Amniotic epithelial cell (primary cell): ENCODE measurements around the gene FAM32A.

Source experiments
- DNase-seq: peaks from one replicate; pipeline ENCODE4 v3.0.0-alpha.2; 2010; ENCODE audit warnings: low read depth

FAM32A gene

DNA sequence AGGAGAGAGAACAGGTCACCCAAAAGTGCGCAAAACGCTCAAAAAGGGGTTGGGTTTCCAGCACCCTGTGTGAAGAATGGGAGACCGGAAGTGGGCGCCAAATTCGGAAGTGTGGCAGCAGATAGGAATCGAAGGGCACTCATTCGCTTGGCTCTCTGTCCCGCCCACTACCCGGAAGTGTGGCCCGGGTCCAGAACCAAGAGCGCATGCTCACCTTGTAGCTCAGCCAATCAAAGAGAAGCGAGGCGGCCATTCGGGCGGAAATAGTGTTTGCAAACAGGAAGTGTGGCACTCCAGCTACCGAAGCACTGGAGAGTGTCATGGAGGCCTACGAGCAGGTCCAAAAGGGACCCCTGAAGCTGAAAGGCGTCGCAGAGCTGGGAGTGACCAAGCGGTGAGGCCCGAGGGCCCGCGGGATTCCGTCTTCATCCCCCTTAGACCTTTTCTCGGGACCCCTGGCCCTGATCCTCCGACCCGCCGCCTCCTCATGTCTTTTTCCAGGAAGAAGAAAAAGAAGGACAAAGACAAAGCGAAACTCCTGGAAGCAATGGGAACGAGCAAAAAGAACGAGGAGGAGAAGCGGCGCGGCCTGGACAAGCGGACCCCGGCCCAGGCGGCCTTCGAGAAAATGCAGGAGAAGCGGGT is at the start of gene FAM32A:
FAM32A (plus strand) TSS at position 288 of the 645 bp plus-strand sequence; CDS start at position 321, 33 bp downstream.
- peak; percentile 99 for DNase-seq

- no peak for DNase-seq
These were observed 49.6 kb upstream of the FAM32A start for GRCh38 chr19:16135430-16136127.

DNA sequence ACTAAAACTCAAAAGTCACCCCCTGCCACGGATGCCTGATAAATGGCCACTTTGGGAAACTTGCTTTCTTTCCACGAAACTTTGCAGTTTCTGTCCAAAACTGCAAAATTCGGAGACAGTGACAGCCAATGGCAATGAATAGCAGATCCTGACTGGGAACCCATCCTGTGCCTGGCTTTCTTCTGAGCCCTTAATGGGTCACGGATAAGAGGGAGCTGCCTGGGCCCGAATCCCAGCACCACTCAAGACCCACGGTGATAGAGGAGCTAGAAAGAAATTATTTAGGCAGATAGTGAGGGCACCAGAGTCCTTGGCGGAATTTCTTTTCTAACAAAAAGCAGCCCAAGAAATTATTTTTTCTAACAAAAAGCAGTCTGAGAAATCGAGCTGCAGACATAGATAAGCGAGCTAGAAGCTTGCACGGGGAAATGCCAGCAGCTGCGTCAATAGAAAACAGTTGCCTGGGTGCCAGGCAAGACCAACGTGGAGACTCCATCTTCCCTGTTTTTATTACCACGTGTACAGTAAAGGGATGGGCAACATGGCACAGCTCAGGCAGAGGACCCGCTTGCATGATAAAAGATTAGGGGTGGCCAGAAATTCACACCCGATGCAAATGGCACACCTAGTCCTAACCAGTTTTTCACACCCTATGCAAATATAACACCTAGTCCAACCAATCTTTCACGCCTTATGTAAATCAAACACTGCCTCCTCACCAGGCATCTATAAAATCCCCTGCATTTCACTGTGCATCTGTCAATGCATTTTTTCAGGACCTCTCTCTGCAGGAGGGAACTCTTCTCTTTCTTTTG is 48.8 kb upstream of the FAM32A start:
- no peak for DNase-seq

DNA sequence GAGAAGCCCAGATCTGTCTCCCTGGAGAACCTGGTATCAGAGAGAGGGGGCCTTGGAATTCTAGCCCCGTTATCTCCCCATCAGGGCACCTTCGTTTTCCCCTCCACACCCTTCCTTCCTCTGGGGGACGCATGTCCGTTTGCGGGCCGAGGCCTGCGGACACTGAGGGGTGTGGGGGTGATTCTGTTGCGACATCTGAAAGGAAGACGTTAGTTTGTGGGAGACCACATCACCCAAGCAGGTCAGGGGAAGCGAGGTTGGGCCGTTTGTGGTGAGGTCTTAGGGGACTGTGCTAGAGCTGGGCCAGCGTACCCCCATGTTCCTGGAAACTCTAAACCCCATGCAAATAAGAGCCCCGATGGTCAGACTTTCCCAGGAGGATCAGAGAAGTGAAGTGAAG is 45.5 kb upstream of the FAM32A start:
- no peak for DNase-seq

DNA sequence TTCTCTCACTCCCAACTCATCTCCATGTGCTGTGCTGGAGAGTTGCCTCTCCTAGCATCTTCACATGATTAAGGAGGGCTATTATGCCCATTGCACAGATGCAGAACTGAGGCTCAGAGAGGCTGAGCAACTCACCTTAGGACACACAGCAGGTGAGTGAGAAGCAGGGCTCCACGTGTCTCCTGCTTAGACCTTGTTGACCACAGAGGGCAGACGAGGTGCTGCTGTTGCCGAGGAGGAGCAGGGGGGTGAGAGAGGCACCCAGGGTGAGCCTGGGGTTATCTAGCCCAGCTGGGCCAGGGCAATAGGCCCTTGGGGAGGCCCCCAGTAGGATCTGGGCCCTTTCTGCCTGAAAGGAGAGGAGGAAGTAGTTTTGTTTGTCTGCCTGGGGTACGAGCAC is 44.2 kb upstream of the FAM32A start:
- DNase-seq = no peak

- no peak for DNase-seq
These were observed 43.1 kb upstream of the FAM32A start for GRCh38 chr19:16142032-16142580.

GRCh38 chr19:16143399-16144215 is 41.6 kb upstream of the FAM32A start, which contains the start of gene HSH2D:
TSS of gene HSH2D (plus strand) at chr19:16143685. CDS start at chr19:16148751, 5,066 bp downstream.
- no peak for DNase-seq

- DNase-seq = no peak
These were observed 41.0 kb upstream of the FAM32A start for GRCh38 chr19:16144216-16144581.

DNA sequence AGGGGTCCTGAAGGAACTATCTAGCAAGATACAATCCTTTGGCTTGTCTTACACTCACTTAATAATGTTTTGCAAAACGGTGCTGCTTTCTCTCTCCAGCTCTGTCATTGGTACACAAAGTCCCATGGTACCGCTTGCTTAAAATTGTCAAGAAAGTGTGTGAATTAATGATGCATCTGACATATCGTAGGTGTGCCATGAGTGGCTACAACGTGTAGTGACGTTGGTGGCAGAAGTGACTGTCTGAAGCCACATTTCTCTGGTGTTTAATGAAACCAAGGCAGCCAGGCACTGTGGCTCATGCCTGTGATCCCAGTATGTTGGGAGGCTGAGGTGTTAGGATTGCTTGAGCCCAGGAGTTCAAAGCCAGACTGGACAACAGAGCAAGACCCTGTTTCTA is 39.1 kb upstream of the FAM32A start:
- DNase-seq = no peak

DNA sequence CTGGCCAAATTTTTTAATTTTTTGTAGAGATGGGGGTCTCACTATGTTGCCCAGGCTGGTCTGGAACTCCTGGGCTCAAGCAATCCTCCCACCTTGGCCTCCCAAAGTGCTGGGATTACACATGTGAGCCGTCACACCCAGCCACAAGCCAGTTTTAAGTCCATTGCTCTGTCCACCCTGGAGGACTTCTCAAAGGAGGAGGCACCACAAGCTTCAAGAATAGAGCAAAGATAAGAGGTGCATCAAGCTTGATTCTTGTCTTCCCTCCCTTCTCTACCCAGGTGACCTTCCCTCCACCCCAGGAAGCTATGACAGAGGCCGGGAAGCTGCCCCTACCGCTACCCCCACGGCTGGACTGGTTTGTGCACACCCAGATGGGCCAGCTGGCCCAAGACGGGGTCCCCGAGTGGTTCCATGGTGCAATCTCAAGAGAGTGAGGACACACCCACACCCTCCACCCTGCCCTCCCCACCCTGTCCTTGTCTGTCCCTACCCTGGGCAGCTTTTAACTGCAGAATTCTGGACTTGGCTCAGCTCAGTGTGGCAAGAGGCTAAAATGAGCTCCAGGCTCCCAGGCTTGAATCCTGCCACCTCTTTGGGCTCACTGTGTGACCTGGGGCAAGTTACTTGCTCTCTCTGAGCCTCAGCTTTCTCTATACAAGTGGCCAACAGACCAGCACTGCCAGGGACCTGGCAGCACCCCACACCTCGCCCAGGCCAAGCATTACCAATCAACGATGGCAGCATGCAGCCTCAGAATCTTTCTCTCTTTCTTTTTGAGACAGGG is 36.6 kb upstream of the FAM32A start:
- no peak for DNase-seq

GRCh38 chr19:16153582-16154336 is 31.5 kb upstream of the FAM32A start:
- no peak for DNase-seq

- no peak for DNase-seq
These were observed 30.7 kb upstream of the FAM32A start for GRCh38 chr19:16154557-16154956.

- no peak for DNase-seq
These were observed 30.1 kb upstream of the FAM32A start for GRCh38 chr19:16155128-16155527.

- no peak for DNase-seq
These were observed 28.3 kb upstream of the FAM32A start for GRCh38 chr19:16156904-16157303.

DNA sequence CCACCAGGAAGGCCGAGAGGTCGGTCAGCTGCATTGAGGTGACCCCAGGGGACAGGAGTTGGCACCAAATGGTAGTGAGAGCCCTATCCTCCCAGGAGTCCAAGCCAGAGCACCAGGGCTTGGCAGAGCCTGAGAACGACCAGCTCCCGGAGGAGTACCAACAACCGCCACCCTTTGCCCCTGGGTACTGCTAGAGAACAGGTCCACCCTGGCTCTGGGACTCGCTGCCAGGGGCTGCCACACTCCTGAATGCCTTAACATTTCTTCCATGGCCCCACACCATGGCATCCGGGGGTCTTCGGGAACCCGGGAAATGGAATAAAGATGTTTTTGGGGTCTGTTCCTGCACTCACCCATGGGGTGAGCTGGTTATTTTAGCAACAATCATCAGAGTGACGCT is 27.6 kb upstream of the FAM32A start:
- DNase-seq = no peak

DNA sequence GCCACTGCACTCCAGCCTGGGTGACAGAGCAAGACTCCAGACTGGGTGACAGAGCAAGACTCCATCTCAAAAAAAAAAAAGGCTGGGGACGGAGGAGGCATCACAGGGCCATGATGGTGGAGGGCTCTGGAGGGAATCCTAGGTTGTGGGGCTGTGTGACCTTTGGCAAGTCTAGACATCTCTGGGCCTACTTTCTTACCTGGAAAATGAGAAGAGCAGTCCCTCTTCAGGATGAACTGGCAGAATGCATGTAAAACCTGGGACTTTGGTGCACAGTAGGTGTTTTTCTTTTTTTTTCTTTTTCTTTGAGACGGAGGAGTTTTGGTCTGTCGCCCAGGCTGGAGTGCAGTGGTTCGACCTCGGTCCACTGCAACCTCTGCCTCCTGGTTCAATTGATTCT is 25.6 kb upstream of the FAM32A start:
- DNase-seq = no peak

DNA sequence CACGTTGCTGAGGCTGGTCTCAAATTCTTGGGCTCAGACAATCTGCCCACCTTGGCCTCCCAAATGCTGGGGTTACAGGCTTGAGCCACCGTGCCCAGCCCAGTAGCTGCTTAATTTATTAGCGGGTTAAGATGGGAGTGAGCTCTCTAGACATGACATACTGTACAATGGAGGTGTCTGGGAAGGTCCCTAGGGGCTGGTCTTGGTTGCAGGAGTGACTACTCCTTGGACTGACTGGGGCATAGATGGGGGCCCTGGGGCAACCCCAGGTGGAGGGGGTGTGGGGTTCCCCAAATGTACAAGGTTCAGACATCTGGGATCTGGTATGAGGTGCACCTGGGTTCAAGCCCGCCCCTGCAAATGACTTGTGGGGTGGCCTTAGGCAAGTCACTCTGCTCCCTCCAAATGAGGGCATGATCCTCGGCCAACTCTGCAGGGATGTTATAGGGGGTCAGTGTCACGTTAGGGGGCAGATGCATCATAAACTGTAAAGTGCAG is 24.7 kb upstream of the FAM32A start:
- no peak for DNase-seq

GRCh38 chr19:16160943-16161560 is 24.2 kb upstream of the FAM32A start:
- peak; percentile 70 for DNase-seq

DNA sequence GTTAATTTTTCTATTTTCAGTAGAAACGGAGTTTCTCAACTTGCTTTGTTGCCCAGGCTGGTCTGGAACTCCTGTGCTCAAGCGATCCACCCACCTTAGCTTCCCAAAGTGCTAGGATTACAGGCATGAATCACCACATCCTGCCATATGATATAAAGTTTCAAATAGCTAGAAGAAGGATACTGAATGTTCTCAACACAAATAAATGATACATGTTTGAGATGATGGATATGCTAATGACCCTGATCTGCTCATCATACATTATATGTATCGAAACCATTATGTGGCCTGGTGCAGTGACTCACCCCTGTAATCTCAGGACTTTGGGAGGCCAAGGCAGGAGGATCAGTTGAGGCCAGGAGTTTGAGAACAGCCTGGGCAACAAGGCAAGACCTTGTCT is 23.4 kb upstream of the FAM32A start:
- peak; percentile 82 for DNase-seq
